Hepatocyte (in vitro differentiated cells): Measurements from ENCODE around the gene HSP90B1. TPM values are rescaled to one million over a fixed set of nuclear protein-coding genes. Genes with fewer than 3 reads are reported as not detected.

Source experiments
- DNase-seq: peaks from one replicate; pipeline ENCODE4 v3.0.0-alpha.2; 2016; ENCODE audit warnings: low spot score
- H2AFZ ChIP-seq: fragments of 200-600 bp; sonication (generic); 2 replicates; pipeline ENCODE4 v1.6.0; 2016; ENCODE audit warnings: antibody characterized with exemption, mild to moderate bottlenecking
- H3K27ac ChIP-seq: fragments of 200-600 bp; sonication (generic); 2 replicates; pipeline ENCODE4 v1.5.1; 2016; ENCODE audit warnings: mild to moderate bottlenecking
- H3K27me3 ChIP-seq: fragments of 200-600 bp; sonication (generic); 2 replicates; pipeline ENCODE4 v1.6.1; 2016
- H3K36me3 ChIP-seq: fragments of 200-600 bp; sonication (generic); replicated peaks from 2 replicates; pipeline ENCODE4 v1.5.1; 2016; ENCODE audit warnings: low read depth; ENCODE audit not compliant: insufficient read depth
- H3K4me1 ChIP-seq: fragments of 200-600 bp; sonication (generic); 2 replicates; pipeline ENCODE4 v1.5.1; 2016; ENCODE audit warnings: mild to moderate bottlenecking, moderate library complexity; ENCODE audit not compliant: insufficient read depth
- H3K4me2 ChIP-seq: fragments of 200-600 bp; sonication (generic); 2 replicates; pipeline ENCODE4 v1.6.0; 2016
- H3K4me3 ChIP-seq: fragments of 200-600 bp; sonication (generic); 2 replicates; pipeline ENCODE4 v1.5.1; 2016; ENCODE audit warnings: mild to moderate bottlenecking
- H3K79me2 ChIP-seq: fragments of 200-600 bp; sonication (generic); 2 replicates; pipeline ENCODE4 v1.6.0; 2017; ENCODE audit warnings: mild to moderate bottlenecking
- H3K9me2 ChIP-seq: fragments of 200-600 bp; sonication (generic); replicated peaks from 2 replicates; pipeline ENCODE4 v1.6.0; 2017; ENCODE audit warnings: mild to moderate bottlenecking; ENCODE audit not compliant: insufficient read depth
- H3K9me3 ChIP-seq: fragments of 200-600 bp; sonication (generic); 2 replicates; pipeline ENCODE4 v1.5.1; 2016; ENCODE audit warnings: low read depth, mild to moderate bottlenecking
- H4K20me1 ChIP-seq: fragments of 200-600 bp; sonication (generic); 2 replicates; pipeline ENCODE4 v1.6.0; 2016; ENCODE audit warnings: mild to moderate bottlenecking; ENCODE audit not compliant: insufficient read depth, poor library complexity, severe bottlenecking
- EZH2 ChIP-seq: fragments of 200-600 bp; sonication (generic); IDR thresholded peaks from 2 replicates; pipeline ENCODE4 v1.6.1; 2016; ENCODE audit warnings: antibody characterized with exemption, mild to moderate bottlenecking, borderline replicate concordance
- EZH2phosphoT487 ChIP-seq: fragments of 200-600 bp; sonication (generic); IDR thresholded peaks from one replicate; pipeline ENCODE4 v1.6.1; 2018; ENCODE audit warnings: antibody characterized with exemption, mild to moderate bottlenecking, low read depth, moderate library complexity; ENCODE audit not compliant: unreplicated experiment, severe bottlenecking
- WGBS: methylation state at CpG from one replicate; pipeline ENCODE4 v1.1.6; 2016; ENCODE audit warnings: low lambda C conversion rate; ENCODE audit errors: missing lambda C conversion rate; 5-methylcytosine and 5-hydroxymethylcytosine counted together
- polyA plus RNA-seq: library from polyadenylated mRNA; unstranded; fragments of >200 nt; fragmentation: Nextera tagmentation; extraction: Ambion mirVana; gene quantifications from 2 replicates; pipeline ENCODE4 v1.2.1, GENCODE V29; 2016
- total RNA-seq: library from RNA; depleted of rRNA; stranded (reverse); fragments of >200 nt; gene quantifications from 2 replicates; pipeline ENCODE4 v1.2.3, GENCODE V29; 2014
- TF ChIP-seq, protein P1 (sequence below): fragments of 200-600 bp; sonication (generic); IDR thresholded peaks from 2 replicates; pipeline ENCODE4 v1.5.1; 2016; ENCODE audit warnings: antibody characterized with exemption, mild to moderate bottlenecking; ENCODE audit not compliant: poor library complexity

The HSP90B1 gene
- total and polyA plus RNA-seq, 2 experiments from 2014 or later, result 1,289 to 1,309 TPM

DNA sequence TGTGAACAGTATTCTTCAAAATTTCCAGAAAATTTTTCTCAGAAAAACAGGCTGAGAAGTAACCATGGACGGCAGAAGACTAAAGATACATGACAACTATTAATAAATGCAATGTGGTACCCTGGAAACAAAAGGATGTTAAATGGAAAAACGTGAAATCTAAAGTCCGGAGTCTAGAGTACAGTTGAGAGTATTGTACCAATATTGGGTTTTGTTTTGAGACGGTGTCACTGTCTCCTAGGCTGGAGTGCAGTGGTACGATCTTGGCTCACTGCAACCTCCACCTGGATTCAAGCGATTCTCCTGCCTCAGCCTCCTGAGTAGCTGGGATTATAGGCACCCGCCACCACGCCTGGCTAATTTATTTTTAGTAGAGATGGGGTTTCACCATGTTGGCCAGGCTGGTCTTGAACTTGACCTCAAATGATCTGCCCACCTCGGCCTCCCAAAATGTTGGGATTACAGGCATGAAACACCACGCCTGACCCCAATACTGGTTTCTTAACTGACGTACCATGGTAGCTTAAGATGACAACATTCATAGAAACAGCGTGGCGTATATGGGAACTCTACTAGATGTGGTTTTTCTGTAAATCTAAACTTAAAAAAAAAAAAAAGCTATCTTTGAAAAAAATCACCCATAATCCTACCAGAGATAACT lies 18.7 kb downstream of the HSP90B1 start:
- H4K20me1 ChIP-seq, result peaks cover 13% of the 10 kb centered on the region
- peaks cover 11% of the 10 kb centered on the region for H3K36me3 ChIP-seq
- TF ChIP-seq, protein P1, sequence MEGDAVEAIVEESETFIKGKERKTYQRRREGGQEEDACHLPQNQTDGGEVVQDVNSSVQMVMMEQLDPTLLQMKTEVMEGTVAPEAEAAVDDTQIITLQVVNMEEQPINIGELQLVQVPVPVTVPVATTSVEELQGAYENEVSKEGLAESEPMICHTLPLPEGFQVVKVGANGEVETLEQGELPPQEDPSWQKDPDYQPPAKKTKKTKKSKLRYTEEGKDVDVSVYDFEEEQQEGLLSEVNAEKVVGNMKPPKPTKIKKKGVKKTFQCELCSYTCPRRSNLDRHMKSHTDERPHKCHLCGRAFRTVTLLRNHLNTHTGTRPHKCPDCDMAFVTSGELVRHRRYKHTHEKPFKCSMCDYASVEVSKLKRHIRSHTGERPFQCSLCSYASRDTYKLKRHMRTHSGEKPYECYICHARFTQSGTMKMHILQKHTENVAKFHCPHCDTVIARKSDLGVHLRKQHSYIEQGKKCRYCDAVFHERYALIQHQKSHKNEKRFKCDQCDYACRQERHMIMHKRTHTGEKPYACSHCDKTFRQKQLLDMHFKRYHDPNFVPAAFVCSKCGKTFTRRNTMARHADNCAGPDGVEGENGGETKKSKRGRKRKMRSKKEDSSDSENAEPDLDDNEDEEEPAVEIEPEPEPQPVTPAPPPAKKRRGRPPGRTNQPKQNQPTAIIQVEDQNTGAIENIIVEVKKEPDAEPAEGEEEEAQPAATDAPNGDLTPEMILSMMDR, result no peak
- TF ChIP-seq EZH2 (no peak), EZH2phosphoT487 (no peak)
- H3K79me2 ChIP-seq, result peaks cover 25% of the 10 kb centered on the region
- no peak overlapping the region for H3K27ac ChIP-seq
- 79% methylated on average over 13 of the region's 13 CpGs for WGBS
- H2AFZ ChIP-seq, result no peak overlapping the region
- H3K9me3 ChIP-seq, result no peaks in the 10 kb centered on the region
- H3K4me3 ChIP-seq, result no peak overlapping the region
- H3K4me1 ChIP-seq, result no peaks in the 10 kb centered on the region
- no peaks in the 10 kb centered on the region for H3K27me3 ChIP-seq
- no peak overlapping the region for H3K4me2 ChIP-seq
- H3K9me2 ChIP-seq, result no peaks in the 10 kb centered on the region
- no peak for DNase-seq

DNA sequence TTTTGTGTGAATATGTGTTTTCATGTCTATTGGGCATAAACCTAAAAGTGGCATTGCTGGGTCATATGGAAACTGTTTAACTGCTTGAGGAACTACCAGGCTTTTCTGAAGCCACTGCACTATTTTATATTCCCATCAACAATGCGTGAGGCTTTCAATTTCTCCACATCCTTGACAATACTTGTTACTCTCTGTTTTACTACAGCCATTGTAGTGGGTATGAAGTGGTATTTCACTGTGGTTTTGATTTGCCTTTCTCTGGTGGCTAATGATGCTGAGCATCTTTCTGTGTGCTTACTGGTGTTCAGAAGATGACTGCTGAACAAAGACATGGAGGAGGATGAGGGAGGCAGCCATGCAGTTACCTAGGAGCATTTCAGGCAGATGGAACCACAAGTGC lies 22.3 kb downstream of the HSP90B1 start:
- Histone ChIP-seq H4K20me1 (no peaks in the 10 kb centered on the region), H3K79me2 (peaks cover 38% of the 10 kb centered on the region), H3K36me3 (peaks cover 2% of the 10 kb centered on the region), H3K4me3 (no peak overlapping the region), H3K4me2 (no peak overlapping the region), H3K27ac (no peak overlapping the region), H2AFZ (no peak overlapping the region), H3K9me2 (no peaks in the 10 kb centered on the region), H3K9me3 (no peaks in the 10 kb centered on the region), H3K27me3 (no peaks in the 10 kb centered on the region), H3K4me1 (peaks cover 11% of the 10 kb centered on the region)
- no peak for DNase-seq
- WGBS, result 3% methylated on average over 1 of the region's 1 CpG
- no peak for TF ChIP-seq EZH2phosphoT487
- no peak for TF ChIP-seq EZH2
- TF ChIP-seq, protein P1, result no peak

DNA sequence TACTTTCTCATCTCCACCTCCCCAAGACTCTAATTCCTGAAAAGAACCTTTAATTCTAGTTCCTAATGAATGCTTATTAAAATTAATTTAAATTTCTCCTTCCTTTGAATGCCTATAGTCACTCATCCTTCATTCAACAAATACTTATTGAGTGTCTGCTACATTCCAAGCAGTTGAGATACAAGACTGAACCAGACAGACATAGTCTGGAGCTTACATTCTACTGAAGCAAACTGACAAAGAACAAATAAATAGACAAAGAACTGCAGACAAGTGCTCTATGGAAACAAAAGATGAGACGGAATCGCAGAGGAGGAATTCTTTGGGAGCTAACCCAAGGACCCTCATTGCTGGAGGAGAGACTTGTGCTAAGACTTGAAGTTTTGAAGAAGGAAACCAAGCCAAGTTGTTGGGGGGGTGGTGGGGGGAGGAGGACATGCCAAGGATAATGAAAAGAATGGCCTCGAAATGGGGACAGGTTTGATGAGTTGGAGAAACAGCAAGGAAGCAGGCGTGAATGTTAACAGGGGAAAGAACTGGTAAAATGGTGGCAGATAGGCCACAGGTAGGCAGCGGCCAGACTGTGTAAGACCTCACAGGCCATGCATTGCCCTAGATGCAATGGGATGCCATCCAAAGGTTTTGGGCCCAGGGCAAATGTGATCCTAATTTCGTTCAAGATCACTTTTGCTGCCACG lies 25.8 kb downstream of the HSP90B1 start:
- TF ChIP-seq, protein P1, result no peak
- no peak for TF ChIP-seq EZH2phosphoT487
- no peak for TF ChIP-seq EZH2
- no peak for DNase-seq

More for the DNA sequence above, 25.8 kb downstream of the HSP90B1 start:
- WGBS, result 7% methylated on average over 7 of the region's 7 CpGs
- Histone ChIP-seq H4K20me1 (no peaks in the 10 kb centered on the region), H2AFZ (peak overlapping the region; percentile 23), H3K9me2 (no peaks in the 10 kb centered on the region), H3K79me2 (peaks cover 32% of the 10 kb centered on the region), H3K9me3 (no peaks in the 10 kb centered on the region), H3K27me3 (no peaks in the 10 kb centered on the region), H3K27ac (peak overlapping the region; percentile 93), H3K4me3 (peak overlapping the region; percentile 29), H3K4me1 (peaks cover 11% of the 10 kb centered on the region), H3K36me3 (no peaks in the 10 kb centered on the region), H3K4me2 (peak overlapping the region; percentile 85)
